GM19452 (cell line): Measurements from ENCODE around the gene CHRNB1.
"Not testable (repeated sequence)": the region's sequence is repeated elsewhere in the genome, so short reads cannot be mapped to it uniquely, and the experiment has no call there.

Experiments
- ATAC-seq: cut with Tn5 transposase; IDR thresholded peaks from one replicate; pipeline ENCODE4 v1.9.1; 2021; ENCODE audit not compliant: unreplicated experiment

CHRNB1 gene

DNA sequence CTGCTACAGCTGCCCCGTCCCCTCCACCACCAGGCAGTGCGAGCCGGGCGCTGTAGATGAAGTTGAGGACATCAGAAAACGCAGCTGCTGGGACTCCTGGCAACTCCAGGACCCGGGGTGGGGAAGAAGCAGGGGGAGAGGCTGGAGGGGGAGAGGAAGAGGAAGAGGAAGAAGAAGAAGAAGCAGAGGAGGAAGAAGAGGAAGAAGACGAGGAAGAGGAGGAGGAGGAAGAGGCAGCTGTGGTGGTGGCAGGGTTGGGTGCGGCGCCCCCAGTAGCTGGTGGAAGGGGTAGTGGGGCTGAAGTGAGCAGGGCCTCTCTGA lies 21.4 kb downstream of the CHRNB1 start:
- no peak for ATAC-seq

DNA sequence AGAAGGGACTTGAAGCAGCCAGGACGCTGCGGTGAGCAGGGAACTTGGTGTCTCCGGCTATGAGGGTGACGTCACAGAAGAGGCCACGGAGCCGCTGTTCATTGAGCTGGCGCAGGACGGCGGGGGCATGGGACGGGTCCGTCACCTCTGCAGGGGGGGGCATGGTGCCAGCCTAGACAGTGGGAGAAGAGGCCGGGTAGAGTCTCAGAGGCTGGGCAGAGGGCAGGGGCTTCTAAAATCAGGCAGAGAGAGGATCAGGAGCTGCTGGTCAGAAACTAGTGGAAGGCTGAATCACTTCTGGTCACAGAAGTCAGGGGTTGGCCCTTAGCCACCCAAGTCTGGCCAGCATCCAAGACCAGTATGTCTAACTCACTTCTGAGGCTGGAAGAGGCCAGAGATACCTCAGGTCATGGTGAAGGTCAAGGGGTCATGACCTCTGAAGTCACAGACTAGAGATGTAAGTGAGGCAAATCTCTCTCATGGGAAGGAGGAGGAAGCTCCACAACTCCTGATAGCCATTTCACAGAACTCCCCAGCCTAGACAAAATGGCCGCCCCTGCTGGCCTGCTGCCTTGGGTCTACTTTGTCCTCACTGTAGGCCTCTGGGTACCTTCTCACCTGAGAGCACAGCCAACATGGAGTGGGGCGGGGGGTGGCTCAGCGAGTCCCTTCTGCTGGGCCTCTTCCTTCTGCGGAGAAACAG lies 21.9 kb downstream of the CHRNB1 start:
- ATAC-seq: no peak

DNA sequence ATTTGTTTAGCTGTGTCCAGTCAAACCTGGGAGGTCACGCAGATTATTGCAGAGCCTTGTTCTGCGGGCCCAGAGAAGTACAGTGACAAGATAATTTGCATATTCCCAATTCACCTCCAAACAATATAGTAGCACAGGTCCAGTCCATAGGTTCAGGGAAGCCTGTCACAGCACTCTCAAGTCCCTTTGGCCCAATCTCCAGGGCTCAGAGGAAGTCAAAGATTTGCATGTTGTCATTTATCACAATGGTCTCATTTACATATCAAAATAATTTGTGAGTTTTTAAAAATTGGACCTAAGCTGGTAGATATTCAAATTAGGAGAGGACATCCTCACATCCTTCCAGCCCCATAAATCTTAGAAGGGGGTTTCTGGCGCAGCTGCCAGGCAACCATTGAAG lies 22.6 kb downstream of the CHRNB1 start:
- ATAC-seq: no peak

DNA sequence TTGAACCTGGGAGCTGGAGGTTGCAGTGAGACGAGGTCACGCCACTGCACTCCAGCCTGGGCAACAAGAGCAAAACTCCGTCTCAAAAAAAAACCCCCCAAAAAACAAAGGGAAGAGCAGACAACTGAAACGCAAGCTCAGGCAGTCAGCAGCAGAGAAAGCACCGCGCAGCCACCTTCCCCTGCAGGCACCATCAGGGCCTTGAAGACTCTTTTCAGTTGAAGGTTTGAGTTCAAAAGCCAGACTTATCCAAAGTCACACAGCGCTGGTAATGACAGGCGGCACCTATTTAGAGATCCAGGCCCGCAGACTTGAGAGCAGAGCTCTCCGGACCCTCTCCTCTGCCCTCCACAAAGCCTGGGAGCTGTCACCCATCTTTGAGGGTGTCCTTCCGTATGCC lies 23.4 kb downstream of the CHRNB1 start:
- ATAC-seq: no peak

DNA sequence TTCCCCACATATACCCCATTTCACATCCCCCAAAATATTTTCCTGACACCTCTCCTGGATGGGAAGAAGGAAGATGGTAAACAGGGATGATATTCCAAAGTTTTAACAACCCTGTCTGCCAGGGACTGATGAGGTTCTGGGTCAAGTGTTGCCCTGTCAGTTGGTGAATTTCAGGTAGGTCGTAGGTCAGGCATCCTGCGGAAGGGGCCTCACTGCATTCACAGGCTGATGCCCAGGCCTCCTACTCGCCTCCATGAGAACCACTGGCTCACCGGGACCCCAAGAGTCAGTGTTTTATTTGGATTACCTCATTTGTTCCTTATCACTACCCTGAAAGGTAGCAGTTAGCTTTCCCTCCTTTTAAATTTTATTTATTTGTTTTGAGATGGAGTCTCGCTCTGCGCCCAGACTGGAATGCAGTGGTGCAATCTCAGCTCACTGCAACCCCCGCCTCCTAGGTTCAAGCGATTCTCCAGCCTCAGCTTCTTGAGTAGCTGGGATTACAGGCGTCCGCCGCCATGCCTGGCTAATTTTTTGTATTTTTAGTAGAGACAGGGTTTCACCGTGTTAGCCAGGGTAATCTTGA lies 24.0 kb downstream of the CHRNB1 start:
- ATAC-seq: no peak

DNA sequence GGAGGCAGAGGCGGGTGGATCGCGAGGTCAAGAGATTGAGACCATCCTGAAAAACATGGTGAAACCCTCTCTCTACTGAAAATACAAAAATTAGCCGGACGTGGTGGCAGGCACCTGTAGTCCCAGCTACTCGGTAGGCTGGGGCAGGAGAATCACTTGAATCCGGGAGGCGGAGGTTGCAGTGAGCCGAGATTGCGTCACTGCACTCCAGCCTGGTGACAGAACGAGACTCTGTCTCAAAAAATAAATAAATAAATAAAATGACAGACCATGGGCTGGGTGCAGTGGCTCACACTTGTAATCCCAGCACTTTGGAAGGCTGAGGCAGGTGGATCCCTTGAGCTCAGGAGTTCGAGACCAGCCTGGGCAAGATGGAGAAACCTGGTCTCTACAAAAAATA lies 25.0 kb downstream of the CHRNB1 start:
- ATAC-seq: not testable (repeated sequence)

DNA sequence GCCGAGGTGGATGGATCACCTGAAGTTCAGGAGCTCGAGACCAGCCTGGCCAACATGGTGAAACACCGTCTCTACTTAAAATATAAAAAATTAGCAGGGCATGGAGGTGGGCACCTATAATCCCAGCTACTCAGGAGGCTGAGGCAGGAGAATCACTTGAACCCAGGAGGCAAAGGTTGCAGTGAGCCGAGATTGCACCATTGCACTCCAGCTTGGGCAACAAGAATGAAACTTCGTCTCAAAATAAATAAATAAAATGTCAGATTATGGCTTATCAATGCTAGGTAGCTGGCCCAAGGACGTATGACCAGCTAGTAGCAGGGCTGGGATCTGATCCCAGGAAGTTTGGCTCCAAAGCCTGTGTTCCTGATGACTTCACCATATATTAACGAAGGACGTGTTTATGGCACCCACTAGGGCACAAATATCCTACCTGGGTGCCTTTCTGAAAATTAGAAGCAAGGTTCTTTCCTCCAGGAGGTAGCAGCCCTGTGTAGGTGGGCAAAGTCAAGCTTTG lies 25.7 kb downstream of the CHRNB1 start:
- not testable (repeated sequence) for ATAC-seq

DNA sequence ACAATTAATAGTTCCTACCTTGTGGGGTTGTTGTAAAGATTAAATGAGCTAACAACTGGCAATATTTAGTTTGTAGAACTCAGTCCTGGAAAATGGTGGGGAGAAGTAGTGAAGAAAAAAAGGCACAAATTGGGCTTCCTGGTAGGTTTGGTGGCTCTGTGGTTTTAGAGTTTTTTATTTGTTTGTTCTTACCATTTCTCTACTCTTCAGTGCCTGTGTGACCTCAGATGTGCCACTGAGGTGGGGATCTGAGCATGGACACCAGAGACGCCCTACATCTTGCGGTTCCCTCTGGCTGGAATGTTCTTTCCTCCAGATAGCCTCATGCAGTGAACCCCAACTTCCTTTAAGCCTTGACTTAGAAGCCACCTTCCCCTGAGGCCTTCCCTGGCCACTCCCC lies 26.9 kb downstream of the CHRNB1 start:
- ATAC-seq: no peak

DNA sequence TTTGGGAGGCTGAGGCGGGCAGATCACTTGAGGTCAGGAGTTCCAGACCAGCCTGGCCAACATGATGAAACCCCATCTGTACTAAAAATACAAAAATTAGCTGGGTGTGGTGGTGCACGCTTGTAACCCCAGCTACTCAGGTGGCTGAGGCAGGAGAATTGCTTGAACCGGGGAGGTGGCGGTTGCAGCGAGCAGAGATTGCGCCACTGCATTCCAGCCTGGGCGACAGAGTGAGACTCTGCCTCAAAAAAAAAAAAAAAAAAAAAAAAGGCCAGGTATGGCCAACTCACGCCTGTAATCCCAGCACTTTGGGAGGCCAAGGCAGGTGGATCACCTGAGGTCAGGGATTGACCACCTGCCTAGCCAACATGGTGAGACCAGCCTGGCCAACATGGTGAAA lies 29.9 kb downstream of the CHRNB1 start:
- ATAC-seq: not testable (repeated sequence)

DNA sequence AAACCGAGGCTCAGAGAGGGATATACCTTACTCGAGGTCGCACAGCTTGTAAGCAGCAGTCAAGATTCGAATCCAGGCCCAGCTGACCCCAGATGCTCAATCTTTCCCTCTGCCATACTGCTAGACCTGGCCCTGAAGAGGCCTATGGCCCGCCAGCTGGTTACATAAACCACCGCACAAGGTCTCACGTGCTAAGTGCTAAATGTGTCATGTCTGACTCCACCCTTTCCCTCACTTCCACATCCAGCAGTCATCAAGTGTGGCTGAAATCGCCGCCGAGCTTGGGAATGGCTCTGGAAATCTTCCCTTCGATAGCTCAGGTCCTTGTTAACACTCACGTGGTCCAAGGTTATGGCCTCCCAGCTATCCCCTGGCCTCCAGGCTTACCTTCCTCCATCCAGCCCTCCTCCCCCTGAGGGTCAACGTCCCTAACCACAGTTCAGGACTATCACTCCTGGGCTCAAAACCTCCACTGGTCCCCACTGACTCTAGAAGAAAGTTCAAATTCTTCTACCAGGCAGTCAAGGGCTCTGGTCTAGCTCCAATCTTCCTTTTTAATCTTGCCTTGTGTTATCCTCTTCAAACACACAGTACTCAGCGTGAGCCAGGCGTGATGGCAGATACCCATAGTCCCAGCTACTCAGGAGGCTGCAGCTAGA lies 31.0 kb downstream of the CHRNB1 start:
- no peak for ATAC-seq

DNA sequence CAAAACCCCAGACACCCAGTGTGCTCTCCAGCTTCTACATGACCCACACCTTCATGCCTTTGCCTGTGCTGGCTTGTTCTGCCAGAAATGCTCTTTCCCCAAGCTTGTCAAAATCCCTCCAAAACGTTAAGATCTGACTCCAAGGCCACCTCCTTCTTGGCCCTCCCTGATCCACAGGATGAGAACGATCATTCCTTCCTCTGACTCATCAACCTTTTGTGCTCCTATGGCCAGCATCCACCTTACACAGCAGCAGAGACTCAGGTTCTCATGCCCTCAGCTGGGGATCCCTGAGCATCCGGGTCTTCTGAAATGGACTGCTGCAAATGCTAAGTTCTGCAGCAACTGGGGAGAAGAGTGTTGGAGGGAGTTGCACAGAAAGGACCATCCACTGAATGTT lies 31.6 kb downstream of the CHRNB1 start:
- no peak for ATAC-seq

DNA sequence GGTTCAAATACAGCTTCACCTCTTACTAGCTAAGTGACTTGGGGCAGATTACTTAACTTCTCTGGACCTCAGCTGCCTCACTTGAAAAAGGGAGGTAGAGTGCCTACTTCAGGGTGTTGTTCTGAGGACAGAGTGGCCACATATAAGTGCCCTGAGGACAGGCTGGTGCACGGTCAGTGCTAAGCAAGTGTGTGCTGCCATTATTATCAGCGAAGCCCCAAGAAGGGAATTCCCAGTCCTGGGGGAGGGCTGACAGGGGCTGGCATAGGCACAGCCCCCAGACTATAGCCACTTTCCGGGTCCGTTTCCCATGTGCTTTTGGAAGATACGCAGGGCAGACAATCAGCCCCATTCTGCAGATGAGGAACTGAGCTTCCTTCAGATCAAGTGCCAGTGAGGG lies 32.1 kb downstream of the CHRNB1 start:
- no peak for ATAC-seq

DNA sequence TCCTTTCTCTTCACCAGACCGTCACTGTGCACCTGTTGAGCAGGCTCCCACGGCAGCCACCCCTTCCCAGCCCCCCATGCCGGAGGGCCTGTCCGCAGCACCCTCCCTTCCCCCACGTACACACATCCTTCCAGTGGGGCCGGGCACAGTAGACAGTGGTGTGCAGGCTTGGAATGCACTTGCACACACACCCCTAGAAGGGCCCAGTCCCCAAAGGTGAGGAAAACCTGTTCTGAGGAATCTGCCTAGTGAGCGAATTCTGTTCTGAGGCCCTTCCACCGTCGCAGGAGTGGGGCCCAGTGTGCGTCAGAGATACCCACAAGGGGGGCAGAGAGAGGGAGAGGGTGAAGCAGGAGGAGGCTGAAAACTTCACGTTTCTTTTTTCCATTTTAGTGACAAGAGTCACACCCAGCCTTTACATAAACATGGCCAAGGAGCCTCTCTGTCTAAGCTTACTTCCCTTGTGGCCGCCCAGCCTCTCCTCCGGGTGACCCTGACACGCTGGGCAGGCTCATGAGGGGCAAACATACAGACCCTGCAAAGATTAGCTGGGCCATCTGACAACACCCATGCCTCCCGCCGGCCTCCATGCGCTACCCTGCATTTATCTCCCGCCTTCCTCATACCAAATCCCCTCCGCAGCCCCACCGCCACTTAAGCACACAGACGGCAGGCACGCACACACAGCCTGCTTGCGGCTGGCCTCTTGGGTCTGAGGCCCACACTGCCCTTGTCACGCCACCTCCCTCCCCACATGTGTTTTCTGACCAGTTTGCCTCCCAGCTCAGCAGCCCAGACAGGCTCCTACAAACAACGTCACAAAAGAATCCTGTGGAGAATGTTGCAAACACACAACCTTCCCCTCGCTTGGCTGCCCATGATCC lies 32.8 kb downstream of the CHRNB1 start:
- no peak for ATAC-seq

DNA sequence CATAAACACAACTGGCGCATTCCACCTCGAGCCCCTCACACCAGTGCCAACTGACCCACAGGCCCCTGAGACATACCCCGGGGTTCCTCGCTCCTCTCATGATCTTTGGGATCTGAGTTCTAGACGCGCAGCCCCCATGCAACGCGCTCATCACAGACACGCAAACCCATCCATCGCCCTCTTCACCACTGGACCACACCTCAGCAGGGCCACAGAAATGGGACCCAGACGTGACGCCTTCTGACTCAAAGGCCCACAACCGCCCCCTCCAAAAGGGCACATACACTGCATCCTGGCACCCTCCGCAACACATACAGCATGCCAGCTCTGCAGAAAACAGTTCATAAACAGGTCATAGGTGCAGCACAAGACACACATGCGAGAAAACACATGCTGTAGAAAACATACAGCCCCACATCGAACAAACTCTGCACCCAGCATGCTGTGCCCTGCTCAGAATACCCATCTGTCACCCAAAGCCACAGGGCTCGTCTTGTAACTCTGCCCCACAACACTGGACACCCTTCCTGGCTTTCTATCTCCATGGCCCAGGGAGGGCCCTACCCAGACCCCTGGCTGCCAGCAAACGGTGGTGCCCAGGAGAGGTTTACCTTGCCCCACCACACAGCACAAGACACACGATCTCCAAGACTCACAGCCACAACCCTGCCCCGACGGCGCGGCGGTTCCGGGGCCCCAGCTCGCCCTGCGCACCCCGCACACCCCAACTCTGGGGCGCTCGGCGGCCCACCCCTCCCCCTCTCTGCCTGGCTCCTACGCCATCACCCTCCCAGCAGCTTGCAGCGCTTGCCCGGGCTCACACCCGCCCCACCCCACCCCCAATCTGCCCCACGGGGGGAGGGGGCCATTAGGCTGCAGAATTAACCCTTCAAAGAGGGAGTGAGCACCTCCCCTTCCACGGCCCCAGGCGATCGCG lies 33.7 kb downstream of the CHRNB1 start:
- no peak for ATAC-seq

DNA sequence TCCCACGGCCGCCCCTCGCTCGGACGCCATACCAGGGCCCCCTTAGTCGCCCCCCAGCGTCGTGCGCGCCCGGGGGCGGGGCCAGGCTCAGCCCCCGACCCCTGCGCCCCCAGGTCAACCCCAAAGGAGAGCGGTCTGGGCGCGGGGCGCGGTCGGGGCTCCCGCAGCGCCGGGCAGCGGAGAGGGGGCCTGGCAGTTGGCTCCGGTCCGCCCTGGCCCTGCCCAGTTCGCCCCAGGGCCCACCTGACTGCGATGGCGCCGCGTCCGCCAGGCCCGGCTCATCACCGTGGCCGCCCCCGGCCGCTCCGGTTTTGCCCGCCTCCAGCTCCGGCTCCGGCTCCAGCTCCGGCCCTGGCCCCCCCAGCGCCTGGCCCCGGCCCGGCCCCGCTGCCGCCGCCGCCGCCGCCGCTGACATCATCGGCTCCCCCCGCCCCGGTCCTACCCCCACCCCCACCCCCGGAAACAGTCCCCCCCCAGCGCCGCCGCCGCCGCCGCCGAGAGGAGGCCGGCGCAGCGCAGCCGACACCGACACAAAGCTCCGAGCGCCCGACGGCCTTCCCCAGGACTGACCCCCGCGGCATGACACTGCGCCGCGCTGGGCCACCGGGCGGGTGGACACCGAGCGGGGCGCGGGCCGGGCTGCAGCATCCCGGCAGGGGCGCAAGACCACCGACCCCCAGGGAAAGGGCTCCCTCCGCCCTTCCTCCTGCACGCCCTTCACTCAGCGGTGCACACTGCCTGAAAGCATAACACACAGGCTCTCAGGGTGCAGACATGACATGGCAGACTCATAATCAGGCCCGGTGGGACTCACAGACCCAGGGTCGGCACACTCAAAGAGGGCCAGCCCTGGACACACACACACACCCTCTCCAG lies 34.6 kb downstream of the CHRNB1 start, which contains the start of gene ZBTB4:
TSS of gene ZBTB4 (minus strand) at position 419 of the 876 bp plus-strand sequence. CDS start 12,830 bp downstream, outside the sequence.
- no peak for ATAC-seq

DNA sequence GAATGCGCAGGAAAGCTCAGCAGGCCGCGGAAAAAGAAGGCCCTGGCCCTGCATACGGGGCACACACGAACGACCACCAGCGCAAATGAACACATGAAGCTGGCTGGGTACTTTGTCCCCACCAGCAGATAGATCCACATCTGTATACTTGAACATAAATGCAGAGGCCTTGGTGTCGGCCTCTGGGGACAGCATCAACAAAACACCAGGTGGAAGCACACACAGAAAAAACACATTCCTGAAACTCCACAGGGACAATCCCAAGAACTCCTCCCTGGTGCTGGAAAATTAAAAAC lies 35.2 kb downstream of the CHRNB1 start:
- ATAC-seq: no peak

DNA sequence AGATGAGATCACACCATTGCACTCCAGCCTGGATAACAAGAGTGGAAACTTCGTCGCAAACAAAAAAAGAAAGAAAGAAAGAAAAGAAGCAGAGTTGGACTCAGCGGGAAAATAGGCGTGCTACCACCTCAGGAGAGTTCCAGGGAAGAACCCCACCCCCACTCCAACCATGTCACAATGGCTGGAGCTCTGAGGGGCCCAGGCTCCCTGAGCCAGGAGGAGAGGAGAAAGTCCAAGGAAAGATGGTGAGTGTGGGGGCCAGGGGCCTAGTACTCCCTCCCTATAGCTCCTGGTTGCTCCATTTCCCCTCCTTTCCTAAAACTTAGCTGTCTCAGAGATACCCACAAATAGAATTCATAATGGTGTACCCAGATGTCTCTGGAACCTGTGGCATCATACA lies 36.4 kb downstream of the CHRNB1 start, which contains the start of gene SLC35G6:
TSS of gene SLC35G6 (plus strand) at position 172 of the 400 bp plus-strand sequence. CDS start at position 243, 71 bp downstream.
- ATAC-seq: not testable (repeated sequence)

DNA sequence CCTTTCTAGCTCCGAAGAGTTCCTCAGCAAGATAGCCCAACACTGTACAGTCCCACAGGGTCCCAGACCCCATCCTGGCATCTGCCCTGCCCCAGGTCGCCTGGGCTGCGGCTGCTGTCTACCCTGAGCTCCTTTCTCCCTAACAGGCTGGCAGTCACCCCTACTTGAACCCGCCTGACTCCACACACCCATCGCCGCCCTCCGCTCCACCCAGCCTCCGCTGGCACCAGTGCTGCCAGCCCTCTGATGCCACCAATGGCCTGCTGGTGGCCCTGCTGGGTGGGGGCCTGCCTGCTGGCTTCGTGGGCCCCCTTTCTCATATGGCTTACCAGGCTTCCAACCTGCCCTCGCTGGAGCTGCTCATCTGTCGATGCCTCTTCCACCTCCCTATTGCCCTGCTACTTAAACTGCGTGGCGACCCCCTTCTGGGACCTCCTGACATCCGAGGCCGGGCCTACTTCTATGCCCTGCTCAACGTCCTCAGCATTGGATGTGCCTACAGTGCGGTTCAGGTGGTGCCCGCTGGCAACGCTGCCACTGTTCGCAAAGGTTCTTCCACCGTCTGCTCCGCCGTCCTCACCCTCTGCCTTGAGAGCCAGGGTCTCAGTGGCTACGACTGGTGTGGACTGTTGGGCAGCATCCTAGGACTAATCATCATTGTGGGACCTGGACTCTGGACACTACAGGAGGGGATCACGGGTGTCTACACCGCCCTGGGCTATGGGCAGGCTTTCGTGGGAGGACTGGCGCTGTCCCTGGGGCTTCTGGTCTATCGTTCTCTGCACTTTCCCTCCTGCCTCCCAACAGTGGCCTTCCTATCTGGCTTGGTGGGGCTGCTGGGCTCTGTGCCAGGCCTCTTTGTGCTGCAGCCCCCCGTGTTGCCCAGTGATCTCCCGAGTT lies 37.2 kb downstream of the CHRNB1 start:
- not testable (repeated sequence) for ATAC-seq
